Activated CD4-positive, alpha-beta memory T cell treated with anti-CD3 and anti-CD28 coated beads, Interleukin-2, amount 10 ng/mL, durations not matched to agents 7 days and 5 days (primary cell): Measurements from ENCODE around the gene PAEP. TPM values are rescaled to one million over a fixed set of nuclear protein-coding genes. Genes with fewer than 3 reads are reported as not detected.

ENCODE experiments used
- CTCF ChIA-PET: fragments of 350-600 bp; sonication (Branson Sonifier 250); formaldehyde crosslinking; loops from one replicate; lab custom pipeline; 2021; ENCODE audit warnings: antibody characterized with exemption, inconsistent platforms; lab: Charles Lee
- POLR2A ChIA-PET: fragments of 350-600 bp; sonication (Branson Sonifier 250); formaldehyde crosslinking; loops from one replicate; lab custom pipeline; 2021; ENCODE audit warnings: antibody characterized with exemption; lab: Charles Lee
- DNase-seq: peaks from one replicate; pipeline ENCODE4 v3.0.0-alpha.2; 2020
- H3K27ac Mint-ChIP-seq: one replicate; pipeline ENCODE4 v1.8.0; 2021; ENCODE audit warnings: mild to moderate bottlenecking, mixed read lengths
- H3K27me3 Mint-ChIP-seq: one replicate; pipeline ENCODE4 v1.8.0; 2021; ENCODE audit warnings: mixed read lengths
- H3K36me3 Mint-ChIP-seq: one replicate; pipeline ENCODE4 v1.8.0; 2021; ENCODE audit warnings: low read depth, mixed read lengths
- H3K4me1 Mint-ChIP-seq: one replicate; pipeline ENCODE4 v1.8.0; 2021; ENCODE audit warnings: mixed read lengths
- H3K4me3 Mint-ChIP-seq: one replicate; pipeline ENCODE4 v1.8.0; 2021; ENCODE audit warnings: mild to moderate bottlenecking, mixed read lengths
- H3K9me3 Mint-ChIP-seq: one replicate; pipeline ENCODE4 v1.8.0; 2021; ENCODE audit warnings: mixed read lengths
- total RNA-seq, 2 experiments: library from RNA; stranded (reverse); gene quantifications; one replicate each; pipeline ENCODE4 v1.2.3, GENCODE V29; 2021

The PAEP gene
- total RNA-seq, 2 experiments from 2014 or later, result not detected

DNA sequence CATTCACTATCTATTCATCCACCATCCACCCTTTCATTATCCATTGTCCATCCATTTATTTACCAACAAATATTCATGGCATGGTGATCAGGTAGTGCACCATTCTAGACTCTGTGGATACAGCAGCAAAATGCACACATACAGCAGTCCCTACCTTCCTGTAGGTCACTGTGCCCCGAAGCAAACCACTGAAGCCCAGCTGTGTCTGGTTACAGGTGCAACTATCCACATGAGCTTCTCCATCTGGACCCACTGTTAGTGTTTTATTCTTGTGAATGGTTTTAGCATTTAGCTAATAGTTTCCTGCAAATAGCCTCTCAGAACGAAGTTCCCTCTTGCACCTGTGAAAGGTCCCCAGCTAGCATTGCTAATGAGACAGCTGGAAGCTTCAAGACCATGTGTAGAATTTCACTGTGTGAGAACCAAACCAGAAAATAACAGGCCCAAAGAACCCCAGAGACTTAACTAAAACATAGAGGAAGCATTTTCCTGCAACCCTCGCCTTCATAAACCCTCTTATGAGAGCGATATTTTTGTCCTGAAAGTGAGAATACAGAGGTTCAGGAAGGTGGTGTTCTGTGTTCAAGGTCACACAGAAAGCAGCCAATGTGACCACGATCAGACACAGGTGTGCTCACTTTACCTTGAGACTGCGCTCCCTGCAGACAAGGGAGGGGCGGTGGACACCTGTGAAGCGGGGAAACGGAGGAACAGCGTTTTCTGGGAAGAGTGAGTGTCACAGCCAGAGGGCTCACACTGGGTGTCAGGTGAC, 18.5 kb downstream of the PAEP start:
- POLR2A ChIA-PET, result no interaction called here
- no peak overlapping the region for H3K4me3 Mint-ChIP-seq
- CTCF ChIA-PET, result no interaction called here
- H3K9me3 Mint-ChIP-seq, result no peaks in the 10 kb centered on the region
- no peak for DNase-seq
- no peaks in the 10 kb centered on the region for H3K4me1 Mint-ChIP-seq
- H3K36me3 Mint-ChIP-seq, result no peaks in the 10 kb centered on the region
- H3K27me3 Mint-ChIP-seq, result no peaks in the 10 kb centered on the region
- H3K27ac Mint-ChIP-seq, result no peak overlapping the region

DNA sequence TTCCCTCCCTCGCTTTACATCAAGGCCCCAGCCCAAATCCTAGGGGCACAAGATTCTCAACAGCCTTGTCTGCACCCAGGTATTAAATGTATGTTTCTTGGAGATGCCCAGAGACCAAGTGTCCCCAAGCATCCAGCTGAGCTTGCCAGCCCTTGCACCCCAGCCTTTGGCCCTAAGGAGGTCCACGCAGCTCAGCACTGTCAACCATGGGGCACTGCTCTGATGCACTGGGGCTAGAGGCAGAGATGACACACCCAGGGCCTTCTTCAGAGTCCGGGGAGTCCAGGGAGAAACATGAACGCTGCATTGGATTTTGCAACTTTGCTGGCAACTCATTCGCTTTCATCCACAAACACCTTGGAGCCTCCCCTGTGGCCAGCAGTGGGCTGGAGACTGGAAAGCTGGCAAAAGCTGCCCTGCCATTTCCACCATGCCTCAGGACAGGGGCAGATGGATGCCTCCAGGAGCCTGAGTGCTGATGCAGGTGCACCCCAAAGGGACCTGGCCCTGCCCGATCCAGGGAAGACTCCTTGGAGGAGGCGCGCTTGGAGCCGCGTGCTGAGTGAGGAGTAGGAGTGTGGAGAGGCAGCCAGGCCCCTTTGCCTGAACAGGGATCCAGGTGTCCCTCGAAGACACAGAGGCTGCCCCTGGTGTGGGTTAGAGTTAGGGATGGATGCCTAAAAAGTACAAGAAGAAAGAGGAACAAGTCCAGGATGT, 19.3 kb downstream of the PAEP start:
- Mint-ChIP-seq H3K36me3 (no peaks in the 10 kb centered on the region), H3K27ac (no peak overlapping the region), H3K27me3 (no peaks in the 10 kb centered on the region), H3K9me3 (no peaks in the 10 kb centered on the region), H3K4me3 (no peak overlapping the region), H3K4me1 (no peaks in the 10 kb centered on the region)
- DNase-seq, result no peak
- ChIA-PET POLR2A (no interaction called here), CTCF (no interaction called here)

DNA sequence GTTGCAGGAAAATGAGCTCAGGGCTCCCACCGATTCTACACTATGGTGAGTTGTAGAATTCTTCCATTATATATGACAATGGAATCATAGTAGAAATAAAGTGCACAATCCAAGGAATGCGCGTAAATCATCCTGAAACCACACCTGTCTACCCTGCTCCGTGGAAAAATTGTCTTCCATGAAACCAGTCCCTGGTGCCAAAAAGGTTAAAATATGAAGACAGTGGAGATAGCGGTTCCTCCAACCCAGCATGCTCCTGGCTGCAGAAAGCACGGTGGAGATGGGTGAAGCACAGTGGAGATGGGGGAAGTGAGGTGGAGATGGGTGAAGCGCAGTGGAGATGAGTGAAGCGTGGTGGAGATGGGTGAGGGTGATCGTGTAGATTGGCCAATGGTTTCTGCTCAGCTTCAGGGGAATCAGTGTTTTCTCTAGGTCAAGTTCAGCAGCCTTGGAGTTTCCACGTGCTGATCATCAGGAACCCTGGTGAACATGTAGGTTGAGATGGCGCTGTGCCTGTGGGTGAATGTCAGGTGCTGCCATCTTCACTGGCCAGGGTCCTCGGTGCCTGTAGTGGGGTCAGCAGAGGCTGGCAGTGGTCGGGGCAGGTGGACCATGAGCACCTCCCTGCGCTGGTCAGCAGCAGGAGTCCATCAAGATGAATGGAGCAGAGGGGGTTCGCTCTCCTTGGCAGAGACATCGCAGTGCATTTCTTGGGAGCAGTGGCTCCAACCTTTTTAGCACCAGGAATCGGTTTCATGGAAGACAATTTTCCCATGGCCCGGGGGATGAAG, 20.3 kb downstream of the PAEP start:
- POLR2A ChIA-PET, result no interaction called here
- DNase-seq, result no peak
- Mint-ChIP-seq H3K4me3 (no peak overlapping the region), H3K36me3 (no peaks in the 10 kb centered on the region), H3K4me1 (no peaks in the 10 kb centered on the region), H3K27me3 (no peaks in the 10 kb centered on the region), H3K27ac (no peak overlapping the region), H3K9me3 (no peaks in the 10 kb centered on the region)
- CTCF ChIA-PET, result no interaction called here

DNA sequence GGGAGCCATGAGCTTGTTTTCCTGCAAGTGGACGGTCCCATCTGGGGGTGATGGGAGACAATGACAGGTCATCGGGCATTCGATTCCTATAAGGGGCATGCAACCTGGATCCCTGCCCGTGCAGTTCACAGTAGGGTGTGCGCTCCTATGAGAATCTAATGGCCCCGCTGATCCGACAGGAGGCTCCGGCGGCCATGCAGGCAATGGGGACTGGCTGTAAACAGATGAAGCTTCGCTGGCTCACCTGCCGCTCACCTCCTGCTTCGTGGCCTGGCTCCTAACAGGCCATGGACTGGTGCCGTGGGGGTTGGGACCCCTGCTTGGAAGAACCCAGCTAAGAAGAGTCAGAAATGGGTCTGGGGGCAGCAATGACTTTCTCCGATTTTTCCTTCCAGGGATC, 21.0 kb downstream of the PAEP start:
- Mint-ChIP-seq H3K27ac (no peak overlapping the region), H3K4me1 (no peaks in the 10 kb centered on the region), H3K9me3 (no peaks in the 10 kb centered on the region), H3K36me3 (no peaks in the 10 kb centered on the region), H3K27me3 (no peaks in the 10 kb centered on the region), H3K4me3 (no peak overlapping the region)
- CTCF ChIA-PET, result no interaction called here
- DNase-seq, result no peak
- POLR2A ChIA-PET, result no interaction called here

DNA sequence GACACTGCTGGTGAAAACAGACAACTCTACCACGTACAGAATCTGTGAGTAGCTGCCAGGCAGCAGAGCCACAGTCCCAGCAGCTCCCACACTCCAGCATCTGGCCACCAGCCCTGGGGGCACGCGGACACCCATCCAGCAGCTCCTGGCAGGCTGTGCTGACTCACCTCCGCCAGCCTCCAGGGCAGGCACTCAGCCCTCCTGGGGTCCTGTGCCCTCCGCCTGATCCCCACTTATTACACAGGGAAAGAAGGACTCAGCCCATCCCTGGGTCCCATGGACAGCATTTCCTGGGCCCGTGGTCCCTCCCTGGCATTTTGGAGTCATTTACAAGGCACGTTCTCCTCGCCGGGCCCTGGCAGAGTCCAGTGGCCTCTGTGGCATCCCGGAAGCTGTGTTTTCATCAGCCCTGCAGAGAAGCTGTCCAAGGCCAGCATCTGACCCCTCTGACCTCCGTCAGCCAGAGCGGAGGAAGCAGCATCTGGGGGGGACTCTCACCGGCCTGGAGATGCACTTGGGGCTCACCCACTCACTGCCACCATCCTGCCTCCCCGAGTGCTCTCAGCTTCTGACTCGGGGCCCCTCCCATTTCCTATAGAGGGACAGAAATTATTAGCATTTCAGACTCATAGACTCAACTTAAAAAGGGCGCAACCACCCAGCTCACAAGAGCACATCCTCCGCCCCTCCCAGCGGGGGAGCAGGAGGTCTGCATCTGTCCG, 21.6 kb downstream of the PAEP start:
- ChIA-PET CTCF (no interaction called here), POLR2A (no interaction called here)
- Mint-ChIP-seq H3K27me3 (no peaks in the 10 kb centered on the region), H3K27ac (no peak overlapping the region), H3K36me3 (no peaks in the 10 kb centered on the region), H3K4me1 (no peaks in the 10 kb centered on the region), H3K4me3 (no peak overlapping the region), H3K9me3 (no peaks in the 10 kb centered on the region)
- DNase-seq, result no peak

DNA sequence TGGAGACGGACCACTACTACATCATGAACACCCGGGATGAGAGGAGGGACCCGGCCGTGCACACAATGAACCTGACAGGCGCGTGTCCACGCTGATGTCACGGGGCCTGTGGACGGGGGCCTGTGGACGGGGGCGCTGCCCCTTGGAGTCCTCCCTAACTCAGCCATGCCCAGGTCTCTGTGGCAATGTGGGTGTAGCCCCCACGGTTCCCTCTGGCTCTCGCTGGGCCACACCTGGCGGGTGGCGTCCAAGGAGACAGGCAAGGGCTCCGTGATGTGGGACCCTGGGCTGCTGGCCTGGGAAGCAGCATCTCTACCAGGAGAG, 22.1 kb downstream of the PAEP start:
- Mint-ChIP-seq H3K27me3 (no peaks in the 10 kb centered on the region), H3K4me1 (no peaks in the 10 kb centered on the region), H3K27ac (no peak overlapping the region), H3K4me3 (no peak overlapping the region), H3K9me3 (no peaks in the 10 kb centered on the region), H3K36me3 (no peaks in the 10 kb centered on the region)
- CTCF ChIA-PET, result no interaction called here
- POLR2A ChIA-PET, result no interaction called here
- no peak for DNase-seq

DNA sequence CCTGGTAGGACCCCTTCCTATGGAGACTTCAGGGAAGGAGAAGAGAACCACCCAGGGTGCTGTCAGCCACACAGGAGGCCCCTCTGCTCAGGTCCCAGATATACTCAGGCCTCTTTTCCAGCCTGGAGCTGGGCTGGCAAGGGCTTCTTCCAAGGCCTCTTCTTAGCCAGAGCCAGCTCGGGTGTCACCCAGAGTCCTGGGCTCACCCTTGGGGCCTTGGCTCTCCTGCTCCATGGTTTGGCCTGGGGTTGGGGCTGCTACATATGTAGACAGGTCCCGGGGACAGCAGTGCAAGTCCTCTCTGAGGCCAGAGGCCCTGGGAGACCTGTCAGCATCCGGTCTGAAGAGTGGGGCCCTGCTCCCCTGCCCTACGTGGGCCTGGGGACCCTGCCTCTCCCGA, 22.8 kb downstream of the PAEP start:
- H3K9me3 Mint-ChIP-seq, result no peaks in the 10 kb centered on the region
- H3K27ac Mint-ChIP-seq, result no peak overlapping the region
- H3K4me3 Mint-ChIP-seq, result no peak overlapping the region
- H3K36me3 Mint-ChIP-seq, result no peaks in the 10 kb centered on the region
- POLR2A ChIA-PET, result no interaction called here
- CTCF ChIA-PET, result no interaction called here
- H3K4me1 Mint-ChIP-seq, result no peaks in the 10 kb centered on the region
- H3K27me3 Mint-ChIP-seq, result no peaks in the 10 kb centered on the region
- DNase-seq, result no peak

DNA sequence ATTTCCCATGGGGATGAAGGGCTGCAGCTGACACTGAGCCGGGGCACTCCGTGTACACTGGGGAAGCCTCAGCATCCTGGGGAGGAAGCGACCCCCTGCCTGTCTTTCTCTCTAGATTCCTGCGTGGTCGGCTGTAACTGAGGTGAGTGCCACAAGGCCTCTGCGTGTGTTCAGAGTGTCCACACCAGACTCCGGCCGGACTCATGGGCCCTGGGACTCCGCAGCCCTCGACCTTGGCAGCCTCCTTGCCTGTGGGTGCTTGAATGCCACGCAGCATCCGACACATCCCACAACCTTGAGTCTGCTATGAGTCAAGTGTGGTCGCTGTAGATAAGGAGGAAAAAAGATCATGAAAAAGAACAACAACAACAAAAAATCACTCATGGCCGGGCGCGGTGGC, 23.4 kb downstream of the PAEP start:
- Mint-ChIP-seq H3K4me1 (no peaks in the 10 kb centered on the region), H3K27me3 (no peaks in the 10 kb centered on the region), H3K4me3 (no peak overlapping the region), H3K27ac (no peak overlapping the region), H3K36me3 (no peaks in the 10 kb centered on the region), H3K9me3 (no peaks in the 10 kb centered on the region)
- POLR2A ChIA-PET, result no interaction called here
- CTCF ChIA-PET, result no interaction called here
- DNase-seq, result peak; percentile 12

DNA sequence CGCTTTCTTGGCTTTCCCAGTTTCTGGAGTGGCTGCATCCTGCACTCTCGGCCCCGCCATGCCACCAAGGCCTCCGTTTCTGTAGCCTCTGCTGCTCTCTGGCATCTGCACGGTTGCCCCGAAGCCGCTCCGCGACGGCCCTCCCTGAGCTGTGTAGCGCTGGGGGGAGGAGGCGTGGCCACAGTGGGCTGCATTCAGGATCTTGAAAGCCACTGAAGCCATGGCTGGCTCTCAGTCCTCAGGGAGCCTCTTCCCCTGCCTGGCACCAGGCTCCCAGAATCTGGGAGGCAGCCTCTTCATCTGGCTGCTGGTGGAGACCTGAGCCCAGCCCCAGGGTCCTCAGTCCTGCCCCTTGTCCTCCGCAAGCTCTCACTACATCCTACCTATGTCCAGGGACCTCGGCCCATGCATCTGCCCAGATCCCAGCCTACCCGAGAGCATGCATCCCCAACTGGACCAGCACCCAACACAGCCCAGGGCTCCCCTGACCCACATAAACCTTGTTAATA, 25.1 kb downstream of the PAEP start:
- ChIA-PET POLR2A (no interaction called here), CTCF (no interaction called here)
- no peaks in the 10 kb centered on the region for H3K9me3 Mint-ChIP-seq
- no peak overlapping the region for H3K27ac Mint-ChIP-seq
- H3K27me3 Mint-ChIP-seq, result no peaks in the 10 kb centered on the region
- H3K4me1 Mint-ChIP-seq, result no peaks in the 10 kb centered on the region
- no peaks in the 10 kb centered on the region for H3K36me3 Mint-ChIP-seq
- no peak overlapping the region for H3K4me3 Mint-ChIP-seq
- peak; percentile 5 for DNase-seq

DNA sequence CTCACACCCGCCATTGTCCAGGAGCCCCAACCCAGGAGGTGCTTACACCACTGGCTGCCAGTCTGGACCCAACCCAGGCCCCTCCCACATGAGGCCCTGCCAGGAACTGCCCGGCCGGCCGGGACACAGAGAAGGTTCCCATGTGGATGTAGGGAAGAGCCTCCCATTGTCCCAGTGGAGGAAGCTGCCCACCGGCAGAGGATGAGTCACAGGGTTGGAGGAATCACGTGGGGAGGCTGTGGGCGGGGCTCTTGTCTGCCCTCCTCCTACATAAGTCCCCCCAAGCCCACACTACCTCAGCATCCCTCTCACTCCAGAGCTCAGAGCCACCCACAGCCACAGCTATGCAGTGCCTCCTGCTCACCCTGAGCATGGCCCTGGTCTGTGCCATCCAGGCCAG, 26.1 kb downstream of the PAEP start:
- H3K4me3 Mint-ChIP-seq, result no peak overlapping the region
- H3K27ac Mint-ChIP-seq, result no peak overlapping the region
- H3K4me1 Mint-ChIP-seq, result no peaks in the 10 kb centered on the region
- H3K36me3 Mint-ChIP-seq, result no peaks in the 10 kb centered on the region
- DNase-seq, result no peak
- ChIA-PET POLR2A (no interaction called here), CTCF (no interaction called here)
- no peaks in the 10 kb centered on the region for H3K27me3 Mint-ChIP-seq
- H3K9me3 Mint-ChIP-seq, result no peaks in the 10 kb centered on the region

DNA sequence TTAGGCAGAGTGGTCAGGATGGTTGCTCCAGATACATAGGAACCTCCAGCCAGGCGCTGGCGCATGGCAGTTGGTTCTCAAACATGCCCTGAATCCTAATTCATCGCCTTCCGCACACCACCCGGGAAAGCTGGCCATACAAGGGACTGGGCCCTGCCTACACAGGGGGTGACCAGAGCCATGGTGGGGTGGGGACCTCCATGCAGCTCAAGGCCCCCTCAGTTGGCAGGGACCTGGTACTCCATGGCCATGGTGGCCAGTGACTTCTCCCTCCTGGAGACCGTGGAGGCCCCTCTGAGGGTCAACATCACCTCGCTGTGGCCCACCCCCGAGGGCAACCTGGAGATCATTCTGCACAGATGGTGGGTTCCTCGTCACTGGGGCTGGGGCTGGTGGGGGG, 26.8 kb downstream of the PAEP start:
- H3K9me3 Mint-ChIP-seq, result no peaks in the 10 kb centered on the region
- no peaks in the 10 kb centered on the region for H3K4me1 Mint-ChIP-seq
- ChIA-PET CTCF (no interaction called here), POLR2A (no interaction called here)
- no peaks in the 10 kb centered on the region for H3K36me3 Mint-ChIP-seq
- no peak for DNase-seq
- H3K4me3 Mint-ChIP-seq, result no peak overlapping the region
- no peak overlapping the region for H3K27ac Mint-ChIP-seq
- peaks cover under 1% of the 10 kb centered on the region for H3K27me3 Mint-ChIP-seq

DNA sequence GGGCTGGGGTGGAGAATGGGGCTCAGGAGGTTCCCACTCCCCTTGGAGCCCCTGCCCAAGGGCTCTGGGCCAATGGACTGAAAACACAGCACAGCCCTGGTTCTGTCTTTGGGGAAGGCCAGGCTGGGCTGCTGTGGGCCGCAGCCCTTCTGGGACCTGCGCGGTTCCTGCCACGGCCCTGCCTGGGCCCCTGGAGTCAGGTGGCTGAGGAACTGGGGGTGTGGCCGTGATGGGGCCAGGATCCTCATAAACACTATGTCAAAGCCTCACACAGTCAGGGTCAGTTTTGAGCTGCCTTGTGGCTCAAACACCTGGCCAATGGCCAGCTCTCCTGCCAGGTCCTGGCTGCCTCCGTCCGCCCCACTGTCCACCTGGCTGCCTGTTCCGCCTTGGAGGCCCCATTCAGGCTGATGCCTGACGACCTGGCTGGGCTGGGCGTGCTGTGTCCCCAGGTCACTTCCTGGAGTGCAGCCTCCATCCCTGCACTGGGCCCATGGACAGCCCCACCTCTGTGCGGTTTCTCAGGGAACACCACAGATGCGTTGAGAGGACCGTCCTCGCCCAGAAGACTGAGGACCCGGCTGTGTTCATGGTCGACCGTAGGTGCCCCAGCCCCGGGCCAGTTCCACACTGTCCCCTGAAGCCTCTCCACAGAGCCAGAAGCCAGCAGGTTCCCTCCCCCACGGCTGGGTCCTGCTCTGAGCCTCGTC, 27.5 kb downstream of the PAEP start:
- no peak for DNase-seq
- H3K27ac Mint-ChIP-seq, result no peak overlapping the region
- POLR2A ChIA-PET, result no interaction called here
- no peaks in the 10 kb centered on the region for H3K9me3 Mint-ChIP-seq
- H3K4me1 Mint-ChIP-seq, result no peaks in the 10 kb centered on the region
- peaks cover 3% of the 10 kb centered on the region for H3K27me3 Mint-ChIP-seq
- H3K4me3 Mint-ChIP-seq, result no peak overlapping the region
- CTCF ChIA-PET, result interaction anchor here (0.8 kb wide), 1 partner anchor 14 kb away, joined by 4 read pairs; no protein-coding TSS in a partner anchor
- H3K36me3 Mint-ChIP-seq, result no peaks in the 10 kb centered on the region
